ENCODE measurements around the gene SFXN4. TPM values are rescaled to one million over a fixed set of nuclear protein-coding genes. Genes with fewer than 3 reads are reported as not detected.

Gene SFXN4
- total and polyA plus RNA-seq, 9 of the 15 experiments (the other 6 are each of a cell fraction or from before 2014, with no cell fraction given), result 40.1 to 97.8 (median 54.5) TPM

GRCh38 chr10:119178372-119179119 is 13.0 kb upstream of the SFXN4 start, which contains the start of gene PRDX3 (continued):
- peak; percentile 45 for TF ChIP-seq MYC (IDR thresholded peaks at IDR 0.05; ENCODE audit: low read depth, low read length)
- TF ChIP-seq MYC (CRISPR knock-in tag; IDR thresholded peaks at IDR 0.05; ENCODE audit: borderline replicate concordance, low read depth), result no peak
- TF ChIP-seq ZNF780A (CRISPR knock-in tag; IDR thresholded peaks at IDR 0.05), result no peak
- no peak for TF ChIP-seq CBFA2T2 (conservative IDR thresholded peaks at IDR 0.05)
- TF ChIP-seq MAX (CRISPR knock-in tag; IDR thresholded peaks at IDR 0.05), result peak; percentile 10; the same call in 1 of the 2 replicates
- no peak for TF ChIP-seq PTBP1 (IDR thresholded peaks at IDR 0.05; ENCODE audit: low read depth, low read length)
- TF ChIP-seq HLTF (IDR thresholded peaks at IDR 0.05), result no peak
- TF ChIP-seq NR2F6 (CRISPR knock-in tag; IDR thresholded peaks at IDR 0.05), result no peak
- TF ChIP-seq ZNF699 (CRISPR knock-in tag; IDR thresholded peaks at IDR 0.05; ENCODE audit: insufficient replicate concordance), result no peak
- peak; percentile 21; the same call in 1 of the 2 replicates for TF ChIP-seq EP300 (IDR thresholded peaks at IDR 0.05; ENCODE audit: low read length)
- no peak for TF ChIP-seq ID3 (CRISPR knock-in tag; IDR thresholded peaks at IDR 0.05)
- TF ChIP-seq ID3 (tag; IDR thresholded peaks at IDR 0.05), result no peak
- no peak for TF ChIP-seq SMARCB1 (IDR thresholded peaks at IDR 0.05; ENCODE audit: insufficient read length, low read depth)
- TF ChIP-seq MECOM (CRISPR knock-in tag; IDR thresholded peaks at IDR 0.05), result no peak
- no peak for TF ChIP-seq ELK1 (CRISPR knock-in tag; IDR thresholded peaks at IDR 0.05)
- peak; percentile 18 for TF ChIP-seq GTF2B (IDR thresholded peaks at IDR 0.05; ENCODE audit: extremely low read depth, insufficient read length)
- TF ChIP-seq SAP30 (IDR thresholded peaks at IDR 0.05; ENCODE audit: borderline replicate concordance, insufficient read depth, low read depth, low read length, poor library complexity, severe bottlenecking), result peak; percentile 22
- no peak for TF ChIP-seq CEBPB (tag; IDR thresholded peaks at IDR 0.05)
- peak; percentile 71 to 97 (median 95) for TF ChIP-seq YY1 (IDR thresholded peaks at IDR 0.05; ENCODE audit: borderline replicate concordance in 1 of 3, control insufficient read depth in 1 of 3, extremely low read depth in 1 of 3, insufficient read depth in 3 of 3, insufficient read length in 1 of 3, insufficient replicate concordance in 2 of 3, low read depth in 1 of 3, low read length in 2 of 3)
- TF ChIP-seq BMI1 (IDR thresholded peaks at IDR 0.05; ENCODE audit: low read length), result no peak
- TF ChIP-seq HES1 (IDR thresholded peaks at IDR 0.05; ENCODE audit: low read depth), result no peak
